ENCODE data around the gene KPNA2. TPM values are rescaled to one million over a fixed set of nuclear protein-coding genes. Genes with fewer than 3 reads are reported as not detected.

The KPNA2 gene
- total and polyA plus RNA-seq, 2 of the 8 experiments (the other 6 are each of a cell fraction or from before 2014, with no cell fraction given), result 413 to 612 TPM

DNA sequence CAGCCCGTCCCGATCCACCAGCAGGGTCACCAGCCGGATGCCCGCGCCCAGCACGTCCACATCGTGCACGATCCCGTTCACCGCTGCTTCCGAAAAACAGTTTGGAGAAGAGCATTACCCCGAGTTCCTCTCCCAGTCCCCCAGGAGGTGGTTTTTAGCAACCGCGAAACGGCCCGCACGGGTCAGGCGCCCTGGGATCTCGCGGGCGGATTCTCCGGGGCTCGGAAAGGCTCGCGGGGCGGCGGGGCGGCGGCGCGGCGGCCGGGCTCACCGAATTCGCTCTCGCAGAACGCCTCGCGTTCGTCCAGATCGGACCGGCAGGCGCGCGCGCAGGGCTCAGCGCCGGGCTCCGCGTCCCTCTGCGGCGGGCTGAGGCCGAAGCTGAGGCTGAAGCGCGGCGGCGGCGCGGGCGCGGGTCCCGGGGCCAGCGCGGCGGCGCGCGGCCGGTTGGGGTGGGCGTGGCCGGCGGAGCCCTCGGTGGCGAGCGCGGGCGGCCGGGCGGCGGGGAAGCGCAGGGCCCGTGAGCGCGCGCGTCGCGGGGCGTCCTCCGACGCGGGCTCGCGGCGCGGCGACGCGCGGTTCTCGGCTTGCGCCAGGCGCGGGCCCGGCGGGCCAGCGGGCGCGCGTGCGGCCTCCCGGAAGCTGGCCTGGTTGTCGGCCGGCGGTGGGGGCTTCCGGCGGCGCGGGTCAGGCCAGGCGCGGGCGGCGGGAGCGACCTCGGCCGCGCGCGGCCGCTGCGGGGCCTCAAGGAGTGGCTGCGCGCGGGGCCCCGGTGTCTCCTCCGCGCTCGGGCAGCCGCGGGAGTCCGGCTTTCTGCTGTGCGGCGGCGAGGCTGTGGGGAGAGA lies 42.2 kb upstream of the KPNA2 start (continued):
- no peak for TF ChIP-seq CHD7 (IDR thresholded peaks at IDR 0.05; ENCODE audit: insufficient replicate concordance, low read length)
- TF ChIP-seq KDM1A (IDR thresholded peaks at IDR 0.05; ENCODE audit: borderline replicate concordance, low read length), result no peak
- TF ChIP-seq POLR2A (IDR thresholded peaks at IDR 0.05; ENCODE audit: control extremely low read depth in 1 of 2, low read depth in 2 of 2, low read length in 2 of 2), result peak; percentile 26 to 38
- no peak for TF ChIP-seq JUN (IDR thresholded peaks at IDR 0.05; ENCODE audit: low read depth, low read length)
- peak; percentile 31; the same call in 1 of the 2 replicates for TF ChIP-seq E2F6 (IDR thresholded peaks at IDR 0.05)
- TF ChIP-seq KDM5A (IDR thresholded peaks at IDR 0.05; ENCODE audit: low read length), result no peak
- no peak for TF ChIP-seq CHD2 (IDR thresholded peaks at IDR 0.05; ENCODE audit: low read length)
- no peak for TF ChIP-seq NANOG (IDR thresholded peaks at IDR 0.05; ENCODE audit: insufficient read depth, low read depth, low read length, poor library complexity, severe bottlenecking)

Data from H1 (cell line).